Ramos (cell line): ENCODE results near the gene MAML2.

Experiments
- in situ Hi-C: fragments of 300-500 bp; cut with MboI; formaldehyde crosslinking; loops from one replicate; pipeline ENCODE4 v1.14.3; 2022; ENCODE audit warnings: low sequenced_read_pairs; ENCODE audit not compliant: unreplicated experiment

Gene MAML2

GRCh38 chr11:96256215-96257011 is 86.6 kb downstream of the MAML2 start:
- in situ Hi-C loops: no loop called here

GRCh38 chr11:96254854-96255253 is 88.1 kb downstream of the MAML2 start:
- in situ Hi-C loops: no loop called here

DNA sequence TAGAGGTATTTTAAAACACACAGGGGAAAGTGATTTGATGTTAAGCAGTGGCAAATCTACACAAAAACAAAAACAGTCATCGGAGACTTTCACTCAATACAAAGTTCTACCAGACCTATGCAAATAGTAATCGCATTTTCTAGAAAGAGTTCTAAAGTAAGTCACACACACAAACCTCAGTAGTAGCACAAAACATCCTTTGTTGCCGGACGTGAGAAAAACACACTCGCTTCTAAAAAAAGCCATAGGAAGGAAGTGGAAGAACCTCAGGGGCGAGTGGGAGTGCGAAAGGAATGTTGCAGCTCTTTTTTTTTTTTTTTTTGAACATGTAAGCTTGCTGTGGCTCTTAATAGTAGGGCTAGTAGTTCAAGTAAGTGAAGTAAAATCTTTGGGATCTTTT is 88.9 kb downstream of the MAML2 start:
- in situ Hi-C loops: no loop called here

GRCh38 chr11:96246718-96247552 is 96.1 kb downstream of the MAML2 start:
- in situ Hi-C loops: no loop called here

- in situ Hi-C loops: no loop called here
Measured at GRCh38 chr11:96242971-96243647, 99.9 kb downstream of the MAML2 start.

DNA sequence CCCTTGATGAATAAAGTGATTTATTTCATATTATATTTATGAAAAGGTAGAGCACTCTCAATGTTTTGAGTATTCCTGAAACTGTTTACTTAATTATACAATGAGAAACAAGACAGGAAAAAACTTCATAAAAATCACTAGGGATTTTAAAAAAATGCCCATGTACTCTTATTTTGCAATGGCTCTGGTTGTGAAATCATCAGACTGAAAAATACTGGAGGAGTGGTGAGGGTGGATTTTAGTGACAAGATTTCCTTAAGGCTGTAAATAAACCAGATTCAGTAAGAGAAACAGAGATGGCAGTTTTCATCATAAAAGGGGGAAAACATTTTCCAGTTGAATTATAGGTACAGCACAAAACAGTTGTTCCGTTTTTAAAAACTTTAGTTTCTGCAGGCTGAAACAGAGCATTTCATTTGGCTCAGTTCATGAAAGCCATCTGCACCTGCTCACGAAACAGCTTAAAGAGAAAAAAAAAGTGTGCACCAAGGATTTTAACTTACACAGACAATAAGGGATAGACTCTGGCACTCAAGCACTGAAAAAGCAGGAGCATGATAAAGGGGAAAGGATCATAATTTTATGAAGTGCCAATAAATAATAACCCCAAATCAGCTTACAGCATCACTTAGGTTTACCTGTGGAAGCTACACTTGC is 100.7 kb downstream of the MAML2 start:
- in situ Hi-C loops: no loop called here

DNA sequence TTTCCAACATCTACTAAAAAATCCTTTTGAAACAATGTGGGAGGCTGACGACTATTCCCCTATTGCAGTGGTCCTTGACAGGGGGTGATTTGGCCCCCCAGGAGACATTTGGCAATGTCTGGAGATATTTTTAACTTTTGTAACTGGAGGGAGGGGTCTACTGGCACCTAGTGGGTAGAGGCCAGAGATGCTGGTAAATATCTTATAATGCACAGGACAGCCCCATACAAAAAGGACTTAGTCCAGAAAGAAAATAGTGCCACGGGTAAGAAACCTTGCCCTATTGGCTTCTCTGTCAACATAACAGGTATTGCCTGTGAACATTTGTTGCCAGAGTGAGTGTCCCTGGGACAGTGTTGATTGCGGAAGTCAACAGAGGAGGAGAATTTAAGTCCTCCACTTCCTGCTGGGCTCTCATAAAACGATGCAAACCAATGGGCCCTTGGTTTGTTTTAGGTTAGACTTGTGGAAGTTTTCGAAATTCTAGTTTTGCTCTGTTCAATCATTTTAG is 101.6 kb downstream of the MAML2 start:
- in situ Hi-C loops: no loop called here

GRCh38 chr11:96238563-96239135 is 104.3 kb downstream of the MAML2 start:
- in situ Hi-C loops: no loop called here

DNA sequence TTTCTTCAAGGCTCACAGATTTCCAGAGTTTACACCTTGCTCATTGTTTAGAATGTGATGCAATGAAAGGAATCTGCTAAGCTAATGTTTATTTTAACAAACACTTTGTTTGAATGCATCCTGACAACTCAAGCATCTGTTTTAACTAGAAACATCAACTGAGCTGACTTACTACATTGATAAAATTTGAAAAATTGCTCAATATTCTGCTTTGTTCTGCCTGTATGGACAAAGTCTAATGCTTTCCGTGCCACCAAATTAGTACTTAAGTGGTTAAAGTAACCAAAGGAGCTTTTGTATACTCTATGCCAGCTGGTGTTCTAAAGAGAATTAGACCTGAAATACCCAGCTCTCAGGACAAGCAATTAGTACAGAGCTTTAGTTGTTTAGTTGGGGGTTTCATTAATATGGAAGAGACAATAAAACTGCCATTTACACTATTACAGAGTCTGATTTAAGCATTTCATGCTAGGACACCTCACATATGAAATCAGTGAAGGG is 105.2 kb downstream of the MAML2 start:
- in situ Hi-C loops: no loop called here

- in situ Hi-C loops: no loop called here
Measured at GRCh38 chr11:96235751-96236150, 107.2 kb downstream of the MAML2 start.

GRCh38 chr11:96234866-96235441 is 108.0 kb downstream of the MAML2 start:
- in situ Hi-C loops: no loop called here

GRCh38 chr11:96232132-96232531 is 110.9 kb downstream of the MAML2 start:
- in situ Hi-C loops: no loop called here

DNA sequence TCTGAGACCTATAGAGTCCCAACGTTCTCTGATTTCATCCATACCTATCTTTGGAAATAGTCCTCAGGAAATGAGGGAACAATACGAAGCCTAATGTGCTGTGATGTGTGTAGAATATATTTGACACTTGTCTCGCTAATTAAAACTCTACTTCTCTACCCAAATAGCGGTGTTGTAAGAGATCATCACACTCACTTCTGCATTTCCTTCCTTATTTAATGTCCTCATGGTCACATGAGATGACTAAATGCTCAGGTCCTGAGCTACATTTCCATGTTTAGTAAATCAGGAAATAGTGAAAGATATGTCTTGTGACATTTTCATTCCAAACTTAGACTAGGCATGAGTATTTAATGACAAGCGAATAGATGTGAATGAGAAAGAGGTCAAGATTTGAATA is 112.3 kb downstream of the MAML2 start:
- in situ Hi-C loops: no loop called here

- in situ Hi-C loops: no loop called here
Measured at GRCh38 chr11:96229354-96229977, 113.5 kb downstream of the MAML2 start.

DNA sequence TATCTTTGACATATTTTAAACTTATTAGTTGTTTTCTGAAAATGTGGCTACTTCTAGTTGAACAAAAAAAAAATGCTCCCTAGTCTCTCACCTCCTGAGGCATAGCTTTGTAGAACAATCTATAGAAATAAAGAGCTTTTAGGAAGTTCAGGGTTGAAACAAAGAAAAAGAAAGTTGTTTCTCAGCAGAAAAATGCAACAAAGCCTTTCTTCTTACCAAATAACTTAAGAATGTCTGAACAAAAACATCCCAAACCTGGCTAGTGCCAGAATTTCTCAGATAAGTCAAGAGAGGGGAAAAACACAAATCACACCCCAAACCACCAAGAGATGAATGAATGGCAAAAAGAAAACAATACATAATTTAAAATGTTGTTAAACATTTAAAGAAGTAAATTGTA is 114.1 kb downstream of the MAML2 start:
- in situ Hi-C loops: no loop called here

DNA sequence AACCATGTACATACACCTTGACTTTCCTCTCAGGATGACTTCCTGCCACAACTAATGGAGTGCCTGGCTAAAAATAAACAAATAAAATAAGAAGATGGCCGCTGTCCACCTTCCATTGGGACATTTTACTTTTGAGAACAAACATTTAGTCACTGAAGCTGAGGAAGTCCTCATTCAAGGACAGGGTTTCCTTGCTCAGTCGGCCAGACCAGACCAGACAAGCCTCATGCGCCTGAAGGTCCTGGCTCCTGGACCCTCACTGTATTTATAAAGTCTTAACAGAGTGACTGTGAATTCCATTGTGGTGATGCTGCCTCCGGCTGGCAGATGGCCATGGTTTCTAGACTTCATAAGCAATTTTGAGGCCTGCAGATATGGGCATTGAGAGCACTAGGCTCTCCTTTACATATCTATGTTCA is 114.5 kb downstream of the MAML2 start:
- in situ Hi-C loops: no loop called here

DNA sequence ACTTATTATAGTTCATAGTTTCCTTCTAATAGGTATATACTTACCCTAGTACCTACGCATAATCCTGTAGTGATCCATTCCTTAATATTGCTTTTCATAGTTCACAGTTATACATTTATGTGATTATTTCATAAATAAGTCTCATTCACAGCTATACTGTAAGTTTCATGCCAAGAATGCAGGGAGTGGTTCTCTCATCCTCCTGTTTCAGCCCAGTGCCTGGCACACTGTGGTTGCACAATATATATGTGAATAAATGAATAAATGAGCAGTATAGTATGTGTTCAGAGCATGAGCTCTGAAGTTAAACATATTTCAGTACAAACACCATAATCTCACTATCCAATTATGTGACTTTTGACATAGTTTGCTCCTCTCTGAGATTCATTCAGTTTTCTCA is 115.8 kb downstream of the MAML2 start:
- in situ Hi-C loops: no loop called here

- in situ Hi-C loops: no loop called here
Measured at GRCh38 chr11:96223083-96223482, 119.9 kb downstream of the MAML2 start.

DNA sequence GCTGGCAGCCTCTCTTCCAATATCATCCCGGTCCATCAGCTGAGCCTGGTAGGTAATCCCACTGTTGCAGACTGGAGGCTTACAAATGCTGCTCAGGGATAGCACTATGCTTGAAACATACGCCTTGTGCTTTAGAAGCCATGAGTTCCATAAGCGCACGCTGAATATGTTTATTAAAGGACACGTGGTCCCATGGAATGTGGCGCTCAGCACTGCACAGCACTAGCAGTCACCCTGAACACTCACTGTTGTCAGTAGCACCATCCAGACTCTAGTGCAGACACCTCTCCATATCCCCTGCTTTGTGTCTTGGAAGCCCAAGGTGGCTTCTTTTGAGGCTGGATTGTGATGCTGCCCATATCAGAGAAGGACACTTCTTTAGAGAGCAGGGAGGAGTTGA is 120.9 kb downstream of the MAML2 start:
- in situ Hi-C loops: no loop called here
